Measurements from ENCODE around the gene POLR2A. TPM values are rescaled to one million over a fixed set of nuclear protein-coding genes. Genes with fewer than 3 reads are reported as not detected.

POLR2A gene
- total and polyA plus RNA-seq, 4 donors: 50.3 to 92.7 (median 76.4) TPM

DNA sequence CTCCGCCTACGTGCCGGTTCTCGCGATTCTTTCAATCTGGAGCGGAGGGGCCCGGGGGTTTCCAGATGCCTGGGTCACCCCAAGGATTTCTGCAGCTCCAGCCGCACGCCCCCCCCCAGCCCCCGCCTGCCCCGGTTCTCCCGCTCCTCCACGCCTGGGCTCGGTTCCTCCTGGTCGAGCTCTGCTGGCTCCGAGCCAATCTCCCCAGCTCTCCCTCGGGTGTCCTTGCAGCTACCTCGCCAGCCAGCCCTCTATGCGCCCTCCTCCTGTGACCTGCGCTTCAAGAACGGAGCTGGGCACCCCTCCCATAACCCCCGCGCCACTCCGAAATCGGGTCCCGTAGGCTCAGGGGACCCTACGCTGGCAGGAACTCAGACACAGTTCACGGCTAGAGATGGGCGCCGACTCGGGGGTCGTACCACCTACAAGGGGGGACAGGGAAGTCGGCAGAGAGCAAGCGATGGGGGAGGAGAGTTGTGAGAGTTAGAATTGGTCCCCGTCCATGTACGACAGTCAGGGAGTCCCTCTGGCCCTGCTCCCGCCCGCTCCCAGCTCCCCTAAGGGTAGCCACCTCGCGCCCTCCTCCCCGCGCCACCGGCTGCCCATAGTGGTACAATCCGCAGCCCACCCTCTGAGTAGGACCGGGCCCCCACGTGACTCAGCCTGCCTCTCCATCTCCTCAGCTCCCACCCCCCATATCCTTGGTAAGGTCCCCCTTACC lies 43.9 kb upstream of the POLR2A start:
- Histone ChIP-seq H3K27me3 (ENCODE audit: control insufficient read depth, insufficient read depth, low read length) (peaks cover 34% of the 10 kb centered on the region), H3K4me3 (ENCODE audit: low read depth, low read length) (peak overlapping the region; percentile 77), H3K9me3 (ENCODE audit: control insufficient read depth, insufficient read depth, low read length) (no peaks in the 10 kb centered on the region), H3K4me1 (ENCODE audit: control insufficient read depth, insufficient read depth, low read length) (peaks cover 67% of the 10 kb centered on the region), H3K27ac (ENCODE audit: low read depth, low read length) (peak overlapping the region; percentile 86), H3K36me3 (ENCODE audit: control insufficient read depth, insufficient read depth, low read length) (peaks cover 9% of the 10 kb centered on the region)
- peak in 4 of 6 donors; percentile 78 to 95 (median 89) for DNase-seq (ENCODE audit: low read depth in 4 of 6, low spot score in 6 of 6)
- WGBS (ENCODE audit: insufficient coverage): under 1% methylated on average over 45 of the region's 46 CpGs

DNA sequence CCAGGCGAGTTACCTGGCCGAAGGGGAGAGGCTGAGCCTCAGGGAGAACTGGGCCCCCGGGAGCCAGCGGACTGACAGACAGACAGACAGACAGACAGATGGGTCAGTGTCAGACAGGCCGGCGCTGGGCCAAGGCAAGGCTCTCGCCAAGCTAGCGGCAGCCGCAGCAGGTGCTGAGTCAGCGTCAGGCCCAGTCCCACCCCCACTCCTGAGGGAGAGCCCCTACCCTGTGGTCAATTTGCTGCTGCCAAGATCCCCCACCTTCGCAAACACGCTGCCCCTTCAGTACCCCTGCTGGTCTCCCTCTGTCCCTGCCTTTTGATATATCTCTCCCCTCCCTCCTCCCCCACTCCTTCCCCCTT lies 43.4 kb upstream of the POLR2A start:
- Histone ChIP-seq H3K27ac (ENCODE audit: low read depth, low read length) (peak overlapping the region; percentile 86), H3K9me3 (ENCODE audit: control insufficient read depth, insufficient read depth, low read length) (no peaks in the 10 kb centered on the region), H3K36me3 (ENCODE audit: control insufficient read depth, insufficient read depth, low read length) (peaks cover 9% of the 10 kb centered on the region), H3K27me3 (ENCODE audit: control insufficient read depth, insufficient read depth, low read length) (peaks cover 34% of the 10 kb centered on the region), H3K4me3 (ENCODE audit: low read depth, low read length) (peak overlapping the region; percentile 77), H3K4me1 (ENCODE audit: control insufficient read depth, insufficient read depth, low read length) (peaks cover 67% of the 10 kb centered on the region)
- 0% methylated on average over 10 of the region's 12 CpGs for WGBS (ENCODE audit: insufficient coverage)
- DNase-seq (ENCODE audit: low read depth in 4 of 6, low spot score in 6 of 6): peak in 1 of 6 donors; percentile 82

DNA sequence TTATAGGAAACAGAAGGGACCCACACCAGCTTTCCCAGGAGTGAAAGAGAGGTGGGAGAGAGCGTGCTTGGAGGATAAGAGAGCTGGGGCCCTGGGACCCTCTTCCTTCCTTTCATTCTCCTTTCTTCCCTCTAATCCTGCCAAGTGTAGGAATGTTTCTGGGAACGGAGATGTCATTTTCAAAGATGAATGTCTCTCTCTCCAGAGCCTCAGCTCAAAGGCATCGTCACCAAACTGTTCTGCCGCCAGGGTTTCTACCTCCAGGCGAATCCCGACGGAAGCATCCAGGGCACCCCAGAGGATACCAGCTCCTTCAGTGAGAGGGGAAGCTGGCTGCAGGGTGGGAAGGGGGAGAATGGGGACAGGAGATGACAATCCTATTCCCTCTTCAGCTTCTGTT lies 42.9 kb upstream of the POLR2A start:
- H3K4me3 ChIP-seq (ENCODE audit: low read depth, low read length): peak overlapping the region; percentile 77
- H3K27ac ChIP-seq (ENCODE audit: low read depth, low read length): peak overlapping the region; percentile 86
- H3K9me3 ChIP-seq (ENCODE audit: control insufficient read depth, insufficient read depth, low read length): no peaks in the 10 kb centered on the region
- peak in 1 of 6 donors; percentile 71 for DNase-seq (ENCODE audit: low read depth in 4 of 6, low spot score in 6 of 6)
- H3K36me3 ChIP-seq (ENCODE audit: control insufficient read depth, insufficient read depth, low read length): peaks cover 9% of the 10 kb centered on the region
- peaks cover 34% of the 10 kb centered on the region for H3K27me3 ChIP-seq (ENCODE audit: control insufficient read depth, insufficient read depth, low read length)
- peaks cover 63% of the 10 kb centered on the region for H3K4me1 ChIP-seq (ENCODE audit: control insufficient read depth, insufficient read depth, low read length)
- WGBS (ENCODE audit: insufficient coverage): no CpG with 5 or more reads among the region's 7 CpGs

DNA sequence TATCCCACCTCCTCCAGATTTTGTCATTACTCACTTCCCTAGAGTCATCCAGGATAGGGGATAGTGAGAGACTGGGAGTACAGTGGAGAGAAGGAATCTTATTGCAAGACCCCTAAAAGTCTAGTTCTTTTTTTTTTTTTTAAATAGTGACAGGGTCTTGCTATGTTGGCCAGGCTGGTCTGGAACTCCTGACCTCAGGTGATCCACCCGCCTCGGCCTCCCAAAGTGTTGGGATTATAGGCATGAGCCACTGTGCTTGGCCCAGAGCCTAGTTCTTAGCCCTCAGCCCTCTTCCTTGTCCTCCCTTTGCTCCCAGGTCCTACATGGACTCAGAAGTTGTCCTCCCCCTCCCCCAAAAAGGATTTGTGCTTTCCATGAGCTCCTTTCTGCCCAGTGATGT lies 42.0 kb upstream of the POLR2A start:
- no peak for DNase-seq (ENCODE audit: low read depth in 4 of 6, low spot score in 6 of 6)
- Histone ChIP-seq H3K9me3 (ENCODE audit: control insufficient read depth, insufficient read depth, low read length) (no peaks in the 10 kb centered on the region), H3K27ac (ENCODE audit: low read depth, low read length) (no peak overlapping the region), H3K27me3 (ENCODE audit: control insufficient read depth, insufficient read depth, low read length) (peaks cover 40% of the 10 kb centered on the region), H3K4me3 (ENCODE audit: low read depth, low read length) (no peak overlapping the region), H3K4me1 (ENCODE audit: control insufficient read depth, insufficient read depth, low read length) (peaks cover 62% of the 10 kb centered on the region), H3K36me3 (ENCODE audit: control insufficient read depth, insufficient read depth, low read length) (peaks cover 9% of the 10 kb centered on the region)
- WGBS (ENCODE audit: insufficient coverage): 85% methylated on average over 2 of the region's 2 CpGs

- Histone ChIP-seq H3K4me3 (ENCODE audit: low read depth, low read length) (no peak overlapping the region), H3K36me3 (ENCODE audit: control insufficient read depth, insufficient read depth, low read length) (peaks cover 9% of the 10 kb centered on the region), H3K27me3 (ENCODE audit: control insufficient read depth, insufficient read depth, low read length) (peaks cover 39% of the 10 kb centered on the region), H3K4me1 (ENCODE audit: control insufficient read depth, insufficient read depth, low read length) (peaks cover 46% of the 10 kb centered on the region), H3K9me3 (ENCODE audit: control insufficient read depth, insufficient read depth, low read length) (no peaks in the 10 kb centered on the region), H3K27ac (ENCODE audit: low read depth, low read length) (no peak overlapping the region)
- no peak for DNase-seq (ENCODE audit: low read depth in 4 of 6, low spot score in 6 of 6)
- WGBS (ENCODE audit: insufficient coverage): 100% methylated on average over 2 of the region's 7 CpGs
Measured at GRCh38 chr17:7443499-7444485, 40.4 kb upstream of the POLR2A start.

GRCh38 chr17:7444682-7445618 lies 39.2 kb upstream of the POLR2A start, which contains the start of gene CHRNB1:
TSS of gene CHRNB1 (plus strand) at chr17:7445061. CDS start at chr17:7445128, 67 bp downstream.
- Histone ChIP-seq H3K4me1 (ENCODE audit: control insufficient read depth, insufficient read depth, low read length) (peaks cover 40% of the 10 kb centered on the region), H3K9me3 (ENCODE audit: control insufficient read depth, insufficient read depth, low read length) (no peaks in the 10 kb centered on the region), H3K27me3 (ENCODE audit: control insufficient read depth, insufficient read depth, low read length) (peaks cover 33% of the 10 kb centered on the region), H3K36me3 (ENCODE audit: control insufficient read depth, insufficient read depth, low read length) (peaks cover 9% of the 10 kb centered on the region), H3K27ac (ENCODE audit: low read depth, low read length) (no peak within 1 kb of the TSS), H3K4me3 (ENCODE audit: low read depth, low read length) (peak within 1 kb of the TSS; percentile 32)
- peak in 1 of 6 donors; percentile 56 for DNase-seq (ENCODE audit: low read depth in 4 of 6, low spot score in 6 of 6)
- WGBS (ENCODE audit: insufficient coverage): 4% methylated on average over 51 of the region's 51 CpGs

- Histone ChIP-seq H3K36me3 (ENCODE audit: control insufficient read depth, insufficient read depth, low read length) (peaks cover 9% of the 10 kb centered on the region), H3K27me3 (ENCODE audit: control insufficient read depth, insufficient read depth, low read length) (peaks cover 33% of the 10 kb centered on the region), H3K4me3 (ENCODE audit: low read depth, low read length) (no peak overlapping the region), H3K9me3 (ENCODE audit: control insufficient read depth, insufficient read depth, low read length) (no peaks in the 10 kb centered on the region), H3K4me1 (ENCODE audit: control insufficient read depth, insufficient read depth, low read length) (peaks cover 33% of the 10 kb centered on the region), H3K27ac (ENCODE audit: low read depth, low read length) (no peak overlapping the region)
- DNase-seq (ENCODE audit: low read depth in 4 of 6, low spot score in 6 of 6): no peak
- 5% methylated on average over 12 of the region's 16 CpGs for WGBS (ENCODE audit: insufficient coverage)
Measured at GRCh38 chr17:7445619-7445968, 38.6 kb upstream of the POLR2A start.

GRCh38 chr17:7448461-7448860 lies 35.7 kb upstream of the POLR2A start:
- H3K4me3 ChIP-seq (ENCODE audit: low read depth, low read length): no peak overlapping the region
- H3K4me1 ChIP-seq (ENCODE audit: control insufficient read depth, insufficient read depth, low read length): peaks cover 21% of the 10 kb centered on the region
- H3K27ac ChIP-seq (ENCODE audit: low read depth, low read length): no peak overlapping the region
- H3K9me3 ChIP-seq (ENCODE audit: control insufficient read depth, insufficient read depth, low read length): no peaks in the 10 kb centered on the region
- no CpG with 5 or more reads among the region's 7 CpGs for WGBS (ENCODE audit: insufficient coverage)
- peaks cover 30% of the 10 kb centered on the region for H3K27me3 ChIP-seq (ENCODE audit: control insufficient read depth, insufficient read depth, low read length)
- DNase-seq (ENCODE audit: low read depth in 4 of 6, low spot score in 6 of 6): no peak
- H3K36me3 ChIP-seq (ENCODE audit: control insufficient read depth, insufficient read depth, low read length): no peaks in the 10 kb centered on the region

DNA sequence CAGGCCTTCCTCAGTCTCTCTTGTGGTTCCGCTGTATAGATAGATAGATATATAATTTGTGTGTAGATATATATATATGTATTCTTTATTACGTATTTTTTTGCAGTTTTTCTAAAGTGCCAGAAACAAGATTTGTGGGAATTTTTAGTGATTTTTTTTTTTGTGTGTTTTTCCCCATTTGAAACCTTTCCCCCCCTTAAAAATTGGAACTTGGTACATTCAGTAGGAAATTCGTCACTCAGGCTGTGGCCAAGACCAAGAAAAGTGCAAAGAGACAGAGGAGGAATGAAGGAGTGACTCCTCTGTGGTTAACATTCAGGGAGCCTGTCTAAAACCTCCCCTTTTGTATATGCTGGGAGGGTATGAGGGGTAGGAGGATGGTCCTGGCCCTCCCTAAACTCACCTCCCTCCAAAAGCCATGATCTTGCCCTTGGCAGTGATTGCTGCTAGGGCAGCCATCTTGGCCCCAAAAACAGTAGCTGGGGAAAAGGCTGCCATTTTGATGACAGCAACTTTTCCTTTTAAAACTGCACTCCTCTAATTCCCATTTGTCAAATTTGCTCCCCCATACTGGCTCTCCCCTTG lies 24.1 kb upstream of the POLR2A start:
- no peak for DNase-seq (ENCODE audit: low read depth in 4 of 6, low spot score in 6 of 6)

More for the DNA sequence above, 24.1 kb upstream of the POLR2A start:
- H3K27me3 ChIP-seq (ENCODE audit: control insufficient read depth, insufficient read depth, low read length): no peaks in the 10 kb centered on the region
- H3K36me3 ChIP-seq (ENCODE audit: control insufficient read depth, insufficient read depth, low read length): peaks cover 40% of the 10 kb centered on the region
- H3K9me3 ChIP-seq (ENCODE audit: control insufficient read depth, insufficient read depth, low read length): no peaks in the 10 kb centered on the region
- no CpG with 5 or more reads among the region's 3 CpGs for WGBS (ENCODE audit: insufficient coverage)
- peaks cover 14% of the 10 kb centered on the region for H3K4me1 ChIP-seq (ENCODE audit: control insufficient read depth, insufficient read depth, low read length)
- H3K27ac ChIP-seq (ENCODE audit: low read depth, low read length): no peak overlapping the region
- no peak overlapping the region for H3K4me3 ChIP-seq (ENCODE audit: low read depth, low read length)

Data from spinal cord (tissue), 10 donors.